H1 (cell line): ENCODE data around the gene STK32C.

Experiments
- BRCA1 ChIP-seq: IDR thresholded peaks from 2 replicates; pipeline ENCODE4 v1.6.1; 2012; ENCODE audit warnings: low read depth, low read length, improper control_type of control experiment
- CBX5 ChIP-seq: fragments of 300-800, 300-1000 bp; sonication (generic); IDR thresholded peaks from 2 replicates; pipeline ENCODE4 v1.7.1; 2016; ENCODE audit warnings: antibody characterized with exemption, low read length, low read depth
- CHD2 ChIP-seq: IDR thresholded peaks from 2 replicates; pipeline ENCODE4 v1.6.1; 2012; ENCODE audit warnings: low read length, improper control_type of control experiment
- EP300 ChIP-seq, 2 experiments: IDR thresholded peaks; 1 replicate in 1 of 2; 2 replicates in 1 of 2; pipeline ENCODE4 v1.6.1; 2011 to 2012; ENCODE audit warnings: low read depth in 2 of 2, low read length in 2 of 2, mild to moderate bottlenecking in 2 of 2, borderline replicate concordance in 1 of 2, inconsistent platforms in 1 of 2, moderate library complexity in 1 of 2
- EZH2 ChIP-seq: fragments of 200-600 bp; sonication (generic); IDR thresholded peaks from 2 replicates; pipeline ENCODE4 v1.7.1; 2012; ENCODE audit warnings: low read depth, mild to moderate bottlenecking, moderate library complexity, low read length, inconsistent platforms; ENCODE audit not compliant: severe bottlenecking
- PHF8 ChIP-seq: fragments of 200-600 bp; sonication (generic); conservative IDR thresholded peaks from 2 replicates; pipeline ENCODE4 v1.7.1; 2012; ENCODE audit warnings: low read depth, mild to moderate bottlenecking, inconsistent platforms, low read length, moderate library complexity
- POLR2A ChIP-seq, 2 experiments: IDR thresholded peaks; 1 replicate in 1 of 2; 2 replicates in 1 of 2; pipeline ENCODE4 v1.6.1; 2011; ENCODE audit warnings: low read depth in 2 of 2, low read length in 2 of 2, mild to moderate bottlenecking in 2 of 2; ENCODE audit errors: control extremely low read depth in 1 of 2
- RXRA ChIP-seq: IDR thresholded peaks from 2 replicates; pipeline ENCODE4 v1.6.1; 2011; ENCODE audit warnings: low read depth, mild to moderate bottlenecking, low read length, moderate library complexity; ENCODE audit not compliant: insufficient read depth
- SP1 ChIP-seq: IDR thresholded peaks from 2 replicates; pipeline ENCODE4 v1.6.1; 2011; ENCODE audit warnings: low read depth, low read length
- TEAD4 ChIP-seq: IDR thresholded peaks from 2 replicates; pipeline ENCODE4 v1.6.1; 2012; ENCODE audit warnings: low read depth, low read length, inconsistent platforms, mixed read lengths
- TF ChIP-seq, protein P1 (sequence below), 3 experiments: IDR thresholded peaks; 1 replicate in 2 of 3; 2 replicates in 1 of 3; pipeline versions ENCODE4 v1.5.1 to v1.6.1; 2011; ENCODE audit warnings: low read length in 3 of 3, mild to moderate bottlenecking in 3 of 3, inconsistent platforms in 2 of 3, low read depth in 1 of 3, moderate library complexity in 1 of 3; ENCODE audit not compliant: insufficient read depth in 1 of 3; ENCODE audit errors: control extremely low read depth in 1 of 3
- TF ChIP-seq, protein P2 (sequence below): fragments of 300-600 bp; sonication (generic); IDR thresholded peaks from 2 replicates; pipeline ENCODE4 v1.7.1; 2012; ENCODE audit warnings: low read length, moderate library complexity, mild to moderate bottlenecking, inconsistent platforms; ENCODE audit not compliant: insufficient replicate concordance
- TF ChIP-seq, protein P3 (sequence below): IDR thresholded peaks from 2 replicates; pipeline ENCODE4 v1.6.1; 2011; ENCODE audit warnings: low read depth, mild to moderate bottlenecking, low read length; ENCODE audit not compliant: insufficient read depth

DNA sequence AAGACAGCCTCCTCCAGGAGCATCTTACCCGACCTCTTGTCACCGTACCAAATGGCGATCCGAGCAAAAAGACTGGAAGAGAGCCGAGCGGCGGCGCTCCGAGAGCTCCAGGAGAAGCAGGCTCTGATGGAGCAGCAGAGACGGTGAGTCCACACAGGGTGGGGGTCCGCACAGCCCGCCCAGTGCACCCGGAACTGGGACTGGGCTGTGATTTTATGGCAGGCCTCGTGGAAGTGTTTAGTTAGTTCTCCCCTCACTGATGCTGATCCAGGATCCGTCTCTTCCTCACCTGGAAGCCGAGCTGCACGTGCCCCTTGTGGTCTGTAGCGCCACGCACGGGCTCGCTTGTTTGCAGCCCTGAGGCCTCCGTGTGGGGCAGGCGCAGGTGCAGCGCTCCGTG is 43.9 kb upstream of the STK32C start:
- TF ChIP-seq POLR2A (IDR thresholded peaks at IDR 0.05; ENCODE audit: control extremely low read depth in 1 of 2, low read depth in 2 of 2, low read length in 2 of 2) (no peak), EZH2 (no peak), BRCA1 (no peak), TEAD4 (no peak), EP300 (IDR thresholded peaks at IDR 0.05; ENCODE audit: borderline replicate concordance in 1 of 2, low read depth in 2 of 2, low read length in 2 of 2) (no peak), SP1 (no peak), CBX5 (no peak), RXRA (no peak), PHF8 (no peak), CHD2 (no peak)
- TF ChIP-seq, protein P1, sequence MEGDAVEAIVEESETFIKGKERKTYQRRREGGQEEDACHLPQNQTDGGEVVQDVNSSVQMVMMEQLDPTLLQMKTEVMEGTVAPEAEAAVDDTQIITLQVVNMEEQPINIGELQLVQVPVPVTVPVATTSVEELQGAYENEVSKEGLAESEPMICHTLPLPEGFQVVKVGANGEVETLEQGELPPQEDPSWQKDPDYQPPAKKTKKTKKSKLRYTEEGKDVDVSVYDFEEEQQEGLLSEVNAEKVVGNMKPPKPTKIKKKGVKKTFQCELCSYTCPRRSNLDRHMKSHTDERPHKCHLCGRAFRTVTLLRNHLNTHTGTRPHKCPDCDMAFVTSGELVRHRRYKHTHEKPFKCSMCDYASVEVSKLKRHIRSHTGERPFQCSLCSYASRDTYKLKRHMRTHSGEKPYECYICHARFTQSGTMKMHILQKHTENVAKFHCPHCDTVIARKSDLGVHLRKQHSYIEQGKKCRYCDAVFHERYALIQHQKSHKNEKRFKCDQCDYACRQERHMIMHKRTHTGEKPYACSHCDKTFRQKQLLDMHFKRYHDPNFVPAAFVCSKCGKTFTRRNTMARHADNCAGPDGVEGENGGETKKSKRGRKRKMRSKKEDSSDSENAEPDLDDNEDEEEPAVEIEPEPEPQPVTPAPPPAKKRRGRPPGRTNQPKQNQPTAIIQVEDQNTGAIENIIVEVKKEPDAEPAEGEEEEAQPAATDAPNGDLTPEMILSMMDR (IDR thresholded peaks at IDR 0.05; ENCODE audit: control extremely low read depth in 1 of 3, insufficient read depth in 1 of 3, low read depth in 1 of 3, low read length in 3 of 3) = peak in 1 of 3 experiments; percentile 17; a peak in 1 of 4 replicates
- TF ChIP-seq, protein P2, sequence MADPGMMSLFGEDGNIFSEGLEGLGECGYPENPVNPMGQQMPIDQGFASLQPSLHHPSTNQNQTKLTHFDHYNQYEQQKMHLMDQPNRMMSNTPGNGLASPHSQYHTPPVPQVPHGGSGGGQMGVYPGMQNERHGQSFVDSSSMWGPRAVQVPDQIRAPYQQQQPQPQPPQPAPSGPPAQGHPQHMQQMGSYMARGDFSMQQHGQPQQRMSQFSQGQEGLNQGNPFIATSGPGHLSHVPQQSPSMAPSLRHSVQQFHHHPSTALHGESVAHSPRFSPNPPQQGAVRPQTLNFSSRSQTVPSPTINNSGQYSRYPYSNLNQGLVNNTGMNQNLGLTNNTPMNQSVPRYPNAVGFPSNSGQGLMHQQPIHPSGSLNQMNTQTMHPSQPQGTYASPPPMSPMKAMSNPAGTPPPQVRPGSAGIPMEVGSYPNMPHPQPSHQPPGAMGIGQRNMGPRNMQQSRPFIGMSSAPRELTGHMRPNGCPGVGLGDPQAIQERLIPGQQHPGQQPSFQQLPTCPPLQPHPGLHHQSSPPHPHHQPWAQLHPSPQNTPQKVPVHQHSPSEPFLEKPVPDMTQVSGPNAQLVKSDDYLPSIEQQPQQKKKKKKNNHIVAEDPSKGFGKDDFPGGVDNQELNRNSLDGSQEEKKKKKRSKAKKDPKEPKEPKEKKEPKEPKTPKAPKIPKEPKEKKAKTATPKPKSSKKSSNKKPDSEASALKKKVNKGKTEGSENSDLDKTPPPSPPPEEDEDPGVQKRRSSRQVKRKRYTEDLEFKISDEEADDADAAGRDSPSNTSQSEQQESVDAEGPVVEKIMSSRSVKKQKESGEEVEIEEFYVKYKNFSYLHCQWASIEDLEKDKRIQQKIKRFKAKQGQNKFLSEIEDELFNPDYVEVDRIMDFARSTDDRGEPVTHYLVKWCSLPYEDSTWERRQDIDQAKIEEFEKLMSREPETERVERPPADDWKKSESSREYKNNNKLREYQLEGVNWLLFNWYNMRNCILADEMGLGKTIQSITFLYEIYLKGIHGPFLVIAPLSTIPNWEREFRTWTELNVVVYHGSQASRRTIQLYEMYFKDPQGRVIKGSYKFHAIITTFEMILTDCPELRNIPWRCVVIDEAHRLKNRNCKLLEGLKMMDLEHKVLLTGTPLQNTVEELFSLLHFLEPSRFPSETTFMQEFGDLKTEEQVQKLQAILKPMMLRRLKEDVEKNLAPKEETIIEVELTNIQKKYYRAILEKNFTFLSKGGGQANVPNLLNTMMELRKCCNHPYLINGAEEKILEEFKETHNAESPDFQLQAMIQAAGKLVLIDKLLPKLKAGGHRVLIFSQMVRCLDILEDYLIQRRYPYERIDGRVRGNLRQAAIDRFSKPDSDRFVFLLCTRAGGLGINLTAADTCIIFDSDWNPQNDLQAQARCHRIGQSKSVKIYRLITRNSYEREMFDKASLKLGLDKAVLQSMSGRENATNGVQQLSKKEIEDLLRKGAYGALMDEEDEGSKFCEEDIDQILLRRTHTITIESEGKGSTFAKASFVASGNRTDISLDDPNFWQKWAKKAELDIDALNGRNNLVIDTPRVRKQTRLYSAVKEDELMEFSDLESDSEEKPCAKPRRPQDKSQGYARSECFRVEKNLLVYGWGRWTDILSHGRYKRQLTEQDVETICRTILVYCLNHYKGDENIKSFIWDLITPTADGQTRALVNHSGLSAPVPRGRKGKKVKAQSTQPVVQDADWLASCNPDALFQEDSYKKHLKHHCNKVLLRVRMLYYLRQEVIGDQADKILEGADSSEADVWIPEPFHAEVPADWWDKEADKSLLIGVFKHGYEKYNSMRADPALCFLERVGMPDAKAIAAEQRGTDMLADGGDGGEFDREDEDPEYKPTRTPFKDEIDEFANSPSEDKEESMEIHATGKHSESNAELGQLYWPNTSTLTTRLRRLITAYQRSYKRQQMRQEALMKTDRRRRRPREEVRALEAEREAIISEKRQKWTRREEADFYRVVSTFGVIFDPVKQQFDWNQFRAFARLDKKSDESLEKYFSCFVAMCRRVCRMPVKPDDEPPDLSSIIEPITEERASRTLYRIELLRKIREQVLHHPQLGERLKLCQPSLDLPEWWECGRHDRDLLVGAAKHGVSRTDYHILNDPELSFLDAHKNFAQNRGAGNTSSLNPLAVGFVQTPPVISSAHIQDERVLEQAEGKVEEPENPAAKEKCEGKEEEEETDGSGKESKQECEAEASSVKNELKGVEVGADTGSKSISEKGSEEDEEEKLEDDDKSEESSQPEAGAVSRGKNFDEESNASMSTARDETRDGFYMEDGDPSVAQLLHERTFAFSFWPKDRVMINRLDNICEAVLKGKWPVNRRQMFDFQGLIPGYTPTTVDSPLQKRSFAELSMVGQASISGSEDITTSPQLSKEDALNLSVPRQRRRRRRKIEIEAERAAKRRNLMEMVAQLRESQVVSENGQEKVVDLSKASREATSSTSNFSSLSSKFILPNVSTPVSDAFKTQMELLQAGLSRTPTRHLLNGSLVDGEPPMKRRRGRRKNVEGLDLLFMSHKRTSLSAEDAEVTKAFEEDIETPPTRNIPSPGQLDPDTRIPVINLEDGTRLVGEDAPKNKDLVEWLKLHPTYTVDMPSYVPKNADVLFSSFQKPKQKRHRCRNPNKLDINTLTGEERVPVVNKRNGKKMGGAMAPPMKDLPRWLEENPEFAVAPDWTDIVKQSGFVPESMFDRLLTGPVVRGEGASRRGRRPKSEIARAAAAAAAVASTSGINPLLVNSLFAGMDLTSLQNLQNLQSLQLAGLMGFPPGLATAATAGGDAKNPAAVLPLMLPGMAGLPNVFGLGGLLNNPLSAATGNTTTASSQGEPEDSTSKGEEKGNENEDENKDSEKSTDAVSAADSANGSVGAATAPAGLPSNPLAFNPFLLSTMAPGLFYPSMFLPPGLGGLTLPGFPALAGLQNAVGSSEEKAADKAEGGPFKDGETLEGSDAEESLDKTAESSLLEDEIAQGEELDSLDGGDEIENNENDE = no peak
- TF ChIP-seq, protein P3, sequence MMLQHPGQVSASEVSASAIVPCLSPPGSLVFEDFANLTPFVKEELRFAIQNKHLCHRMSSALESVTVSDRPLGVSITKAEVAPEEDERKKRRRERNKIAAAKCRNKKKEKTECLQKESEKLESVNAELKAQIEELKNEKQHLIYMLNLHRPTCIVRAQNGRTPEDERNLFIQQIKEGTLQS = no peak
